Stimulated activated CD8-positive, alpha-beta memory T cell treated with anti-CD3 and anti-CD28 coated beads, Interleukin-7, amount 100 ng/mL, for 48 hours (primary cell): ENCODE measurements around the gene HINT3.
"Not testable (repeated sequence)": the region's sequence is repeated elsewhere in the genome, so short reads cannot be mapped to it uniquely, and the experiment has no call there.

Experiments used
- DNase-seq, 2 donors: peaks; one replicate each; pipeline ENCODE4 v3.0.0-alpha.2; 2020; ENCODE audit warnings: low read depth in 1 of 2; ENCODE audit errors: extremely low read depth in 1 of 2

HINT3 gene

GRCh38 chr6:125939026-125939425 lies 17.5 kb upstream of the HINT3 start:
- no peak for DNase-seq

GRCh38 chr6:125939791-125940190 lies 16.8 kb upstream of the HINT3 start:
- DNase-seq, result no peak

GRCh38 chr6:125940247-125941041 lies 16.1 kb upstream of the HINT3 start:
- no peak for DNase-seq

- DNase-seq, result no peak
Observed at GRCh38 chr6:125942672-125943527, 13.7 kb upstream of the HINT3 start.

GRCh38 chr6:125943528-125944433 lies 12.8 kb upstream of the HINT3 start:
- no peak for DNase-seq

GRCh38 chr6:125944434-125944816 lies 12.1 kb upstream of the HINT3 start:
- DNase-seq, result no peak

GRCh38 chr6:125944896-125945295 lies 11.7 kb upstream of the HINT3 start:
- DNase-seq, result no peak

- DNase-seq, result no peak
Observed at GRCh38 chr6:125945378-125946141, 11.0 kb upstream of the HINT3 start.

GRCh38 chr6:125947615-125948014 lies 9.0 kb upstream of the HINT3 start:
- no peak for DNase-seq

- no peak for DNase-seq
Observed at GRCh38 chr6:125948455-125948854, 8.1 kb upstream of the HINT3 start.

- no peak for DNase-seq
Observed at GRCh38 chr6:125949069-125949468, 7.5 kb upstream of the HINT3 start.

- no peak for DNase-seq
Observed at GRCh38 chr6:125950293-125950692, 6.3 kb upstream of the HINT3 start.

- not testable (repeated sequence) for DNase-seq
Observed at GRCh38 chr6:125950716-125951115, 5.9 kb upstream of the HINT3 start.

GRCh38 chr6:125951323-125951722 lies 5.2 kb upstream of the HINT3 start:
- no peak for DNase-seq

- no peak for DNase-seq
Observed at GRCh38 chr6:125952764-125953501, 3.6 kb upstream of the HINT3 start.

- no peak for DNase-seq
Observed at GRCh38 chr6:125953502-125953875, 3.1 kb upstream of the HINT3 start.

- DNase-seq, result no peak
Observed at GRCh38 chr6:125954735-125955339, 1.7 kb upstream of the HINT3 start.

GRCh38 chr6:125955973-125956372 lies 597 bp upstream of the HINT3 start:
- DNase-seq, result no peak

GRCh38 chr6:125957391-125957693 lies 772 bp downstream of the HINT3 start:
- no peak for DNase-seq
